H7 (cell line): ENCODE measurements around the gene KIRREL3. TPM values are rescaled to one million over a fixed set of nuclear protein-coding genes. Genes with fewer than 3 reads are reported as not detected.
A peak's percentile ranks its signal among the peaks of the same experiment; 100 is the strongest.
"Not testable (repeated sequence)": the region's sequence is repeated elsewhere in the genome, so short reads cannot be mapped to it uniquely, and the experiment has no call there.

Source experiments
- DNase-seq: peaks from one replicate; pipeline ENCODE4 v3.0.0; 2012
- H3K27me3 ChIP-seq: 2 replicates; pipeline ENCODE4 v1.6.0; 2011; ENCODE audit warnings: mild to moderate bottlenecking, low read length; ENCODE audit not compliant: control insufficient read depth, insufficient read depth
- H3K36me3 ChIP-seq: replicated peaks from 2 replicates; pipeline ENCODE4 v1.5.1; 2011; ENCODE audit warnings: low read length; ENCODE audit not compliant: control insufficient read depth, insufficient read depth
- H3K4me3 ChIP-seq: 2 replicates; pipeline ENCODE4 v1.5.1; 2011; ENCODE audit warnings: low read depth, mild to moderate bottlenecking, control low read depth, low read length, moderate library complexity; ENCODE audit not compliant: insufficient read depth
- total RNA-seq: library from RNA; depleted of rRNA; stranded (reverse); fragments of >200 nt; shearing (Covaris generic); gene quantifications from 2 replicates; pipeline ENCODE4 v1.2.3, GENCODE V29; 2014

Gene KIRREL3
- total RNA-seq, 1 experiment from 2014 or later = 0.10 TPM

GRCh38 chr11:126390272-126390867 is 610.2 kb downstream of the KIRREL3 start:
- H3K36me3 ChIP-seq = no peaks in the 10 kb centered on the region
- H3K27me3 ChIP-seq = no peaks in the 10 kb centered on the region
- DNase-seq = no peak
- no peak overlapping the region for H3K4me3 ChIP-seq

GRCh38 chr11:126387857-126388256 is 612.7 kb downstream of the KIRREL3 start:
- DNase-seq = no peak
- H3K27me3 ChIP-seq = no peaks in the 10 kb centered on the region
- H3K4me3 ChIP-seq = no peak overlapping the region
- no peaks in the 10 kb centered on the region for H3K36me3 ChIP-seq

GRCh38 chr11:126386729-126387071 is 613.9 kb downstream of the KIRREL3 start:
- DNase-seq = peak; percentile 41
- H3K4me3 ChIP-seq, H3K27me3 ChIP-seq, H3K36me3 ChIP-seq: not testable (repeated sequence)

- no peak for DNase-seq
- H3K4me3 ChIP-seq = no peak overlapping the region
- no peaks in the 10 kb centered on the region for H3K36me3 ChIP-seq
- no peaks in the 10 kb centered on the region for H3K27me3 ChIP-seq
These were observed 614.4 kb downstream of the KIRREL3 start for GRCh38 chr11:126385991-126386728.

- DNase-seq = no peak
- H3K36me3 ChIP-seq = no peaks in the 10 kb centered on the region
These were observed 616.0 kb downstream of the KIRREL3 start for GRCh38 chr11:126384449-126385070.

GRCh38 chr11:126383339-126384335 is 616.9 kb downstream of the KIRREL3 start:
- peak; percentile 55 for DNase-seq
- no peaks in the 10 kb centered on the region for H3K27me3 ChIP-seq
- H3K4me3 ChIP-seq = no peak overlapping the region
- no peaks in the 10 kb centered on the region for H3K36me3 ChIP-seq

More at GRCh38 chr11:126384449-126385070, 616.0 kb downstream of the KIRREL3 start:
- H3K27me3 ChIP-seq = no peaks in the 10 kb centered on the region
- no peak overlapping the region for H3K4me3 ChIP-seq

- not testable (repeated sequence) for H3K27me3 ChIP-seq, H3K4me3 ChIP-seq, DNase-seq, H3K36me3 ChIP-seq
These were observed 617.9 kb downstream of the KIRREL3 start for GRCh38 chr11:126382641-126383040.

GRCh38 chr11:126381960-126382359 is 618.6 kb downstream of the KIRREL3 start:
- H3K4me3 ChIP-seq, H3K27me3 ChIP-seq, H3K36me3 ChIP-seq, DNase-seq: not testable (repeated sequence)

- Histone ChIP-seq H3K36me3 (no peaks in the 10 kb centered on the region), H3K27me3 (no peaks in the 10 kb centered on the region), H3K4me3 (no peak overlapping the region)
- DNase-seq = no peak
These were observed 619.7 kb downstream of the KIRREL3 start for GRCh38 chr11:126380909-126381308.

GRCh38 chr11:126378763-126379162 is 621.8 kb downstream of the KIRREL3 start:
- DNase-seq = no peak
- Histone ChIP-seq H3K4me3 (no peak overlapping the region), H3K36me3 (no peaks in the 10 kb centered on the region), H3K27me3 (no peaks in the 10 kb centered on the region)

GRCh38 chr11:126375726-126376125 is 624.8 kb downstream of the KIRREL3 start:
- DNase-seq = no peak
- no peaks in the 10 kb centered on the region for H3K27me3 ChIP-seq

GRCh38 chr11:126374562-126375300 is 625.8 kb downstream of the KIRREL3 start:
- not testable (repeated sequence) for DNase-seq, H3K36me3 ChIP-seq, H3K27me3 ChIP-seq, H3K4me3 ChIP-seq

More at GRCh38 chr11:126375726-126376125, 624.8 kb downstream of the KIRREL3 start:
- no peaks in the 10 kb centered on the region for H3K36me3 ChIP-seq
- no peak overlapping the region for H3K4me3 ChIP-seq

- DNase-seq, H3K36me3 ChIP-seq, H3K4me3 ChIP-seq, H3K27me3 ChIP-seq: not testable (repeated sequence)
These were observed 627.0 kb downstream of the KIRREL3 start for GRCh38 chr11:126373389-126374066.
